GM10266 (cell line): ENCODE measurements around the gene IMMP2L.

Experiments
- DNase-seq: peaks from one replicate; pipeline ENCODE4 v3.0.0; 2012; ENCODE audit errors: extremely low spot score
- CTCF ChIP-seq: IDR thresholded peaks from 2 replicates; pipeline ENCODE4 v1.5.1; 2012; ENCODE audit warnings: mild to moderate bottlenecking, low read depth; ENCODE audit not compliant: control insufficient read depth, insufficient read depth; ENCODE audit errors: missing control alignments

IMMP2L gene

GRCh38 chr7:111356941-111357340 is 205.4 kb downstream of the IMMP2L start:
- TF ChIP-seq CTCF, result no peak

GRCh38 chr7:111352319-111352718 is 210.0 kb downstream of the IMMP2L start:
- TF ChIP-seq CTCF, result no peak
- no peak for DNase-seq

More at GRCh38 chr7:111356941-111357340, 205.4 kb downstream of the IMMP2L start:
- DNase-seq, result no peak

GRCh38 chr7:111346219-111346618 is 216.1 kb downstream of the IMMP2L start:
- TF ChIP-seq CTCF, result no peak
- DNase-seq, result no peak

GRCh38 chr7:111343017-111343416 is 219.3 kb downstream of the IMMP2L start:
- DNase-seq, result no peak
- TF ChIP-seq CTCF, result no peak

GRCh38 chr7:111339006-111339405 is 223.3 kb downstream of the IMMP2L start:
- TF ChIP-seq CTCF, result no peak
- no peak for DNase-seq

GRCh38 chr7:111333010-111333409 is 229.3 kb downstream of the IMMP2L start:
- no peak for DNase-seq
- TF ChIP-seq CTCF, result no peak

- DNase-seq, result no peak
- TF ChIP-seq CTCF, result no peak
These were observed 232.1 kb downstream of the IMMP2L start for GRCh38 chr7:111330235-111330523.
